HepG2 (cell line): ENCODE results near the gene KDM3B. TPM values are rescaled to one million over a fixed set of nuclear protein-coding genes. Genes with fewer than 3 reads are reported as not detected.
A peak's percentile ranks its signal among the peaks of the same experiment; 100 is the strongest.

Experiments used
- BRD4 ChIP-seq: sonication (generic); formaldehyde crosslinking; IDR thresholded peaks from 2 replicates; pipeline ENCODE4 v1.4.0; 2020; ENCODE audit warnings: missing genetic modification reagents
- FOXA3 ChIP-seq: IDR thresholded peaks from 2 replicates; pipeline ENCODE4 v1.6.1; 2016; ENCODE audit warnings: missing genetic modification reagents, missing compliant biosample characterization
- KLF11 ChIP-seq: IDR thresholded peaks from 2 replicates; pipeline ENCODE4 v1.6.1; 2016; ENCODE audit warnings: missing compliant biosample characterization
- LCORL ChIP-seq, 2 experiments: fragments of 450-650 bp in 1 of 2; sonication (generic) in 1 of 2; formaldehyde crosslinking in 1 of 2; IDR thresholded peaks; 2 replicates each; pipeline versions ENCODE4 v1.5.0 to v1.6.1; 2017 to 2020; ENCODE audit warnings: antibody characterized with exemption in 1 of 2, missing genetic modification reagents in 1 of 2
- NFIC ChIP-seq: IDR thresholded peaks from 2 replicates; pipeline ENCODE4 v1.6.1; 2012; ENCODE audit warnings: mild to moderate bottlenecking, low read length, inconsistent platforms
- PHF5A ChIP-seq: IDR thresholded peaks from one replicate; pipeline ENCODE4 v1.6.1; 2018; ENCODE audit warnings: low read depth, missing genetic modification reagents; ENCODE audit not compliant: unreplicated experiment
- ZBTB38 ChIP-seq: sonication (generic); formaldehyde crosslinking; IDR thresholded peaks from 2 replicates; pipeline ENCODE4 v1.5.1; 2020; ENCODE audit warnings: mild to moderate bottlenecking, missing genetic modification reagents
- ZNF101 ChIP-seq: sonication (generic); formaldehyde crosslinking; IDR thresholded peaks from 2 replicates; pipeline ENCODE4 v1.4.0; 2020; ENCODE audit warnings: mild to moderate bottlenecking, low read depth, missing genetic modification reagents, borderline replicate concordance
- ZNF20 ChIP-seq: sonication (generic); formaldehyde crosslinking; IDR thresholded peaks from 2 replicates; pipeline ENCODE4 v1.4.0; 2020; ENCODE audit warnings: mild to moderate bottlenecking, moderate library complexity, missing genetic modification reagents
- ZNF34 ChIP-seq: sonication (generic); formaldehyde crosslinking; IDR thresholded peaks from 2 replicates; pipeline ENCODE4 v1.4.0; 2020; ENCODE audit warnings: mild to moderate bottlenecking, missing genetic modification reagents, borderline replicate concordance
- ZNF451 ChIP-seq: sonication (generic); formaldehyde crosslinking; IDR thresholded peaks from 2 replicates; pipeline ENCODE4 v1.5.0; 2020; ENCODE audit warnings: mild to moderate bottlenecking, missing genetic modification reagents
- ZNF564 ChIP-seq: sonication (generic); formaldehyde crosslinking; IDR thresholded peaks from 2 replicates; pipeline ENCODE4 v1.8.1; 2023; ENCODE audit warnings: mild to moderate bottlenecking, missing genetic modification reagents
- ZNF614 ChIP-seq: IDR thresholded peaks from 2 replicates; pipeline ENCODE4 v1.6.1; 2018; ENCODE audit warnings: missing biosample characterization, missing genetic modification reagents, inconsistent platforms, borderline replicate concordance
- ZSCAN29 ChIP-seq: sonication (generic); formaldehyde crosslinking; conservative IDR thresholded peaks from 2 replicates; pipeline ENCODE4 v1.4.0; 2020; ENCODE audit warnings: mild to moderate bottlenecking, missing genetic modification reagents
- polyA plus RNA-seq, 8 experiments: library from polyadenylated mRNA; depleted of rRNA in 3 of 8; stranded (reverse) in 7 of 8; unstranded in 1 of 8; fragments of >200 nt; fragmentation: Illumina TruSeq in 4 of 8; extraction: Trizol in 4 of 8; gene quantifications; 2 replicates each; pipeline versions ENCODE4 v1.2.1 to v1.2.3, GENCODE V29; 2011 to 2016; ENCODE audit warnings: low read depth in 4 of 8, missing spikeins in 1 of 8, mixed read lengths in 1 of 8; ENCODE audit not compliant: insufficient read depth in 1 of 8
- total RNA-seq, 5 experiments: library from RNA; depleted of rRNA; stranded (reverse); fragments of >200 nt; fragmentation: Illumina TruSeq; extraction: Trizol; gene quantifications; 2 replicates each; pipeline ENCODE4 v1.2.3, GENCODE V29; 2016; ENCODE audit warnings: low read depth in 1 of 5
- TF ChIP-seq, protein P1 (sequence below): sonication (generic); formaldehyde crosslinking; IDR thresholded peaks from 2 replicates; pipeline ENCODE4 v1.5.1; 2020; ENCODE audit warnings: missing genetic modification reagents, mild to moderate bottlenecking, borderline replicate concordance
- TF ChIP-seq, protein P2 (sequence below): sonication (generic); formaldehyde crosslinking; IDR thresholded peaks from 2 replicates; pipeline ENCODE4 v1.4.0; 2020; ENCODE audit warnings: missing genetic modification reagents
- TF ChIP-seq, protein P3 (sequence below): sonication (generic); formaldehyde crosslinking; IDR thresholded peaks from 2 replicates; pipeline ENCODE4 v1.8.1; 2023; ENCODE audit warnings: missing genetic modification reagents, mild to moderate bottlenecking, borderline replicate concordance
- TF ChIP-seq, protein P4 (sequence below): sonication (generic); formaldehyde crosslinking; IDR thresholded peaks from 2 replicates; pipeline ENCODE4 v1.5.1; 2020; ENCODE audit warnings: mild to moderate bottlenecking, missing genetic modification reagents, moderate library complexity
- TF ChIP-seq, protein P5 (sequence below): sonication (generic); formaldehyde crosslinking; IDR thresholded peaks from 2 replicates; pipeline ENCODE4 v1.4.0; 2020; ENCODE audit warnings: missing genetic modification reagents, borderline replicate concordance

Gene KDM3B
- total and polyA plus RNA-seq, 2 of the 13 experiments (the other 11 are each of a cell fraction or from before 2014, with no cell fraction given): 19.7 to 34.3 TPM

DNA sequence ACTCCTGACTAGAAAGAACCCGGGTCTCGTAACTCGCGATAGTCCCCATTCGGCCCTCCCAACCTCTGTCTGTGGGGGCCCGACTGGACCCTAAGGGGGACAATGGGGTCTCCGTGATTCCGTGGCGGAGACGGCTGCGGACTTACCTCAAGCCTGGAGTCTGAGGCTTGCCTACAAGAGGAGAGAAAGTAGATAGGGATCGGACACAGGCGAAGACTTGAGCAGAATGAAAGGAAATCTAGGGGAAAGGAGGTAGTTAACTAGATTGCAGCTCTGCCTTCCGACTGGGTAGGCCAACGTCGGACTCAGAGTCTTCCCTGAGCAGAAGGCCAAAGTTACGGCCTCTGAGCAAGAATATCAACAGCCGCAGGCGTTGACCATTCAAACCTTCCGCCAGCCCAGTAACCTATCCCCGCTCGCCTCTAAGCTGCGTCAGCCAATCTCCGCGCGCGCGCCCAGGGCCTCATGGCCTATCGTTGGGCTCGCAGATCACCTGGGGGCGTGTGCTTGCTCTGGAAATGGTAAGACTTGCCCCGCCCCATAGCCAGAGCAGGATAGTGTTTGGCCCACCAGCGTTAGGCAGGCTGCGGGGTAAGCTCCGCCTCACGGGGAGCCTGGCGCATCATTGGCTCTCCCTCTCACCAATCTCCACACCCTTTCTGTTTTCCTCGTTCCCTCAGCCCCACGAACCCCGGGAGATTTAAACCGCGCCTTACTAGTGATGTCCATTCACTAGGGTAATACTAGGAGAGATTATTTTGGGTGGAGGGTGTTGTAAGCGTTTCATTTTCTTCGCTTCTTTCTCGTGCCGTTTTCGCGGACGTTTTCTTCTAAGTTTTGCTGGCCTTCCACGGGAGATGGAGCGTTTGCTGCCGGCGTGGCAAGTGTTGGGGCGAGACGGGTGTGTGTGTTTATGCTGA lies 20.8 kb upstream of the KDM3B start, which contains the start of gene CDC25C (continued):
- TF ChIP-seq, protein P1, sequence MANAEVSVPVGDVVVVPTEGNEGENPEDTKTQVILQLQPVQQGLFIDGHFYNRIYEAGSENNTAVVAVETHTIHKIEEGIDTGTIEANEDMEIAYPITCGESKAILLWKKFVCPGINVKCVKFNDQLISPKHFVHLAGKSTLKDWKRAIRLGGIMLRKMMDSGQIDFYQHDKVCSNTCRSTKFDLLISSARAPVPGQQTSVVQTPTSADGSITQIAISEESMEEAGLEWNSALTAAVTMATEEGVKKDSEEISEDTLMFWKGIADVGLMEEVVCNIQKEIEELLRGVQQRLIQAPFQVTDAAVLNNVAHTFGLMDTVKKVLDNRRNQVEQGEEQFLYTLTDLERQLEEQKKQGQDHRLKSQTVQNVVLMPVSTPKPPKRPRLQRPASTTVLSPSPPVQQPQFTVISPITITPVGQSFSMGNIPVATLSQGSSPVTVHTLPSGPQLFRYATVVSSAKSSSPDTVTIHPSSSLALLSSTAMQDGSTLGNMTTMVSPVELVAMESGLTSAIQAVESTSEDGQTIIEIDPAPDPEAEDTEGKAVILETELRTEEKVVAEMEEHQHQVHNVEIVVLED (CRISPR knock-in tag): peak; percentile 68; the same call in 1 of the 2 replicates
- TF ChIP-seq FOXA3 (CRISPR knock-in tag) (peak; percentile 12; the same call in 1 of the 2 replicates), ZNF614 (CRISPR knock-in tag) (no peak), ZBTB38 (no peak; the same call in 1 of the 2 replicates), KLF11 (CRISPR knock-in tag) (no peak), ZNF34 (CRISPR knock-in tag) (no peak), ZNF20 (CRISPR knock-in tag) (no peak), ZNF101 (CRISPR knock-in tag) (no peak), ZNF451 (no peak), NFIC (no peak), ZNF564 (CRISPR knock-in tag) (0 out of 2 replicates have a peak, but pooled peaks have one; percentile 24), BRD4 (peak; percentile 76), LCORL (IDR thresholded peaks at IDR 0.05) (no peak), LCORL (CRISPR knock-in tag; IDR thresholded peaks at IDR 0.05) (peak; percentile 28; the same call in 1 of the 2 replicates), ZSCAN29 (CRISPR knock-in tag) (no peak; the same call in 1 of the 2 replicates), PHF5A (no peak)
- TF ChIP-seq, protein P2, sequence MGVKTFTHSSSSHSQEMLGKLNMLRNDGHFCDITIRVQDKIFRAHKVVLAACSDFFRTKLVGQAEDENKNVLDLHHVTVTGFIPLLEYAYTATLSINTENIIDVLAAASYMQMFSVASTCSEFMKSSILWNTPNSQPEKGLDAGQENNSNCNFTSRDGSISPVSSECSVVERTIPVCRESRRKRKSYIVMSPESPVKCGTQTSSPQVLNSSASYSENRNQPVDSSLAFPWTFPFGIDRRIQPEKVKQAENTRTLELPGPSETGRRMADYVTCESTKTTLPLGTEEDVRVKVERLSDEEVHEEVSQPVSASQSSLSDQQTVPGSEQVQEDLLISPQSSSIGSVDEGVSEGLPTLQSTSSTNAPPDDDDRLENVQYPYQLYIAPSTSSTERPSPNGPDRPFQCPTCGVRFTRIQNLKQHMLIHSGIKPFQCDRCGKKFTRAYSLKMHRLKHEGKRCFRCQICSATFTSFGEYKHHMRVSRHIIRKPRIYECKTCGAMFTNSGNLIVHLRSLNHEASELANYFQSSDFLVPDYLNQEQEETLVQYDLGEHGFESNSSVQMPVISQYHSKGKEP (CRISPR knock-in tag): no peak
- TF ChIP-seq, protein P3, sequence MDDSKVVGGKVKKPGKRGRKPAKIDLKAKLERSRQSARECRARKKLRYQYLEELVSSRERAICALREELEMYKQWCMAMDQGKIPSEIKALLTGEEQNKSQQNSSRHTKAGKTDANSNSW (CRISPR knock-in tag): no peak
- TF ChIP-seq, protein P4, sequence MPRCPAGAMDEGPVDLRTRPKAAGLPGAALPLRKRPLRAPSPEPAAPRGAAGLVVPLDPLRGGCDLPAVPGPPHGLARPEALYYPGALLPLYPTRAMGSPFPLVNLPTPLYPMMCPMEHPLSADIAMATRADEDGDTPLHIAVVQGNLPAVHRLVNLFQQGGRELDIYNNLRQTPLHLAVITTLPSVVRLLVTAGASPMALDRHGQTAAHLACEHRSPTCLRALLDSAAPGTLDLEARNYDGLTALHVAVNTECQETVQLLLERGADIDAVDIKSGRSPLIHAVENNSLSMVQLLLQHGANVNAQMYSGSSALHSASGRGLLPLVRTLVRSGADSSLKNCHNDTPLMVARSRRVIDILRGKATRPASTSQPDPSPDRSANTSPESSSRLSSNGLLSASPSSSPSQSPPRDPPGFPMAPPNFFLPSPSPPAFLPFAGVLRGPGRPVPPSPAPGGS (CRISPR knock-in tag): no peak; the same call in 1 of the 2 replicates
- TF ChIP-seq, protein P5, sequence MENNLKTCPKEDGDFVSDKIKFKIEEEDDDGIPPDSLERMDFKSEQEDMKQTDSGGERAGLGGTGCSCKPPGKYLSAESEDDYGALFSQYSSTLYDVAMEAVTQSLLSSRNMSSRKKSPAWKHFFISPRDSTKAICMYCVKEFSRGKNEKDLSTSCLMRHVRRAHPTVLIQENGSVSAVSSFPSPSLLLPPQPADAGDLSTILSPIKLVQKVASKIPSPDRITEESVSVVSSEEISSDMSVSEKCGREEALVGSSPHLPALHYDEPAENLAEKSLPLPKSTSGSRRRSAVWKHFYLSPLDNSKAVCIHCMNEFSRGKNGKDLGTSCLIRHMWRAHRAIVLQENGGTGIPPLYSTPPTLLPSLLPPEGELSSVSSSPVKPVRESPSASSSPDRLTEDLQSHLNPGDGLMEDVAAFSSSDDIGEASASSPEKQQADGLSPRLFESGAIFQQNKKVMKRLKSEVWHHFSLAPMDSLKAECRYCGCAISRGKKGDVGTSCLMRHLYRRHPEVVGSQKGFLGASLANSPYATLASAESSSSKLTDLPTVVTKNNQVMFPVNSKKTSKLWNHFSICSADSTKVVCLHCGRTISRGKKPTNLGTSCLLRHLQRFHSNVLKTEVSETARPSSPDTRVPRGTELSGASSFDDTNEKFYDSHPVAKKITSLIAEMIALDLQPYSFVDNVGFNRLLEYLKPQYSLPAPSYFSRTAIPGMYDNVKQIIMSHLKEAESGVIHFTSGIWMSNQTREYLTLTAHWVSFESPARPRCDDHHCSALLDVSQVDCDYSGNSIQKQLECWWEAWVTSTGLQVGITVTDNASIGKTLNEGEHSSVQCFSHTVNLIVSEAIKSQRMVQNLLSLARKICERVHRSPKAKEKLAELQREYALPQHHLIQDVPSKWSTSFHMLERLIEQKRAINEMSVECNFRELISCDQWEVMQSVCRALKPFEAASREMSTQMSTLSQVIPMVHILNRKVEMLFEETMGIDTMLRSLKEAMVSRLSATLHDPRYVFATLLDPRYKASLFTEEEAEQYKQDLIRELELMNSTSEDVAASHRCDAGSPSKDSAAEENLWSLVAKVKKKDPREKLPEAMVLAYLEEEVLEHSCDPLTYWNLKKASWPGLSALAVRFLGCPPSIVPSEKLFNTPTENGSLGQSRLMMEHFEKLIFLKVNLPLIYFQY: no peak; the same call in 1 of the 2 replicates
